Measurements from ENCODE around the gene ARHGEF7. TPM values are rescaled to one million over a fixed set of nuclear protein-coding genes. Genes with fewer than 3 reads are reported as not detected.

Gene ARHGEF7
- total RNA-seq, 2 donors from 2014 or later, result 117 to 152 TPM

DNA sequence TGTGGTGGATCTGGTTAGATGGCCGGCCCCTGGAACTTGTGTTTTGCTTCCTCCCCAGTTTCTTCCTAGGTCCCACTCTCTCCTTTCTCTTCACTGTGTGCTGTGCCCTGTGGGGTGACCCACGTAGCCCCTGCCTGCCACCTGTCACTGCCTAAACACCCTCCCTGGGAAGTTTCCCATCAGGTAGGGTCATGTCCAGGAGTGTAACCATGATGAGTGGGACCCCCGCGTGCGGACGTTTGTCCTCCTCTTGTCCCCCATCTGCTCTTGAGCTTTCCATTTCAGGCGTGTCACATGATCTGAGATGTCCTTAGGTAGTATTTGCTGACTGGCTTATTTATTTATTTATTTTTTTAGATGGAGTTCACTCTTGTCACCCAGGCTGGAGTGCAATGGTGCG lies 61.3 kb downstream of the ARHGEF7 start:
- DNase-seq (ENCODE audit: low spot score) (no peak), ATAC-seq (ENCODE audit: insufficient number of reproducible peaks, low FRiP score, low read depth) (no peak)
- H3K9me3 ChIP-seq, result no peaks in the 10 kb centered on the region
- H3K36me3 ChIP-seq, result no peaks in the 10 kb centered on the region
- peak overlapping the region; percentile 94 to 97 for H3K27ac ChIP-seq
- TF ChIP-seq, protein P1, sequence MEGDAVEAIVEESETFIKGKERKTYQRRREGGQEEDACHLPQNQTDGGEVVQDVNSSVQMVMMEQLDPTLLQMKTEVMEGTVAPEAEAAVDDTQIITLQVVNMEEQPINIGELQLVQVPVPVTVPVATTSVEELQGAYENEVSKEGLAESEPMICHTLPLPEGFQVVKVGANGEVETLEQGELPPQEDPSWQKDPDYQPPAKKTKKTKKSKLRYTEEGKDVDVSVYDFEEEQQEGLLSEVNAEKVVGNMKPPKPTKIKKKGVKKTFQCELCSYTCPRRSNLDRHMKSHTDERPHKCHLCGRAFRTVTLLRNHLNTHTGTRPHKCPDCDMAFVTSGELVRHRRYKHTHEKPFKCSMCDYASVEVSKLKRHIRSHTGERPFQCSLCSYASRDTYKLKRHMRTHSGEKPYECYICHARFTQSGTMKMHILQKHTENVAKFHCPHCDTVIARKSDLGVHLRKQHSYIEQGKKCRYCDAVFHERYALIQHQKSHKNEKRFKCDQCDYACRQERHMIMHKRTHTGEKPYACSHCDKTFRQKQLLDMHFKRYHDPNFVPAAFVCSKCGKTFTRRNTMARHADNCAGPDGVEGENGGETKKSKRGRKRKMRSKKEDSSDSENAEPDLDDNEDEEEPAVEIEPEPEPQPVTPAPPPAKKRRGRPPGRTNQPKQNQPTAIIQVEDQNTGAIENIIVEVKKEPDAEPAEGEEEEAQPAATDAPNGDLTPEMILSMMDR (IDR thresholded peaks at IDR 0.05), result no peak
- peaks cover 53 to 95% of the 10 kb centered on the region in 2 donors for H3K4me1 ChIP-seq (ENCODE audit: control insufficient read depth in 1 of 2, low read depth in 2 of 2)
- H3K4me3 ChIP-seq, result no peak overlapping the region
- H3K27me3 ChIP-seq (replicated peaks; ENCODE audit: insufficient read depth), result no peaks in the 10 kb centered on the region

DNA sequence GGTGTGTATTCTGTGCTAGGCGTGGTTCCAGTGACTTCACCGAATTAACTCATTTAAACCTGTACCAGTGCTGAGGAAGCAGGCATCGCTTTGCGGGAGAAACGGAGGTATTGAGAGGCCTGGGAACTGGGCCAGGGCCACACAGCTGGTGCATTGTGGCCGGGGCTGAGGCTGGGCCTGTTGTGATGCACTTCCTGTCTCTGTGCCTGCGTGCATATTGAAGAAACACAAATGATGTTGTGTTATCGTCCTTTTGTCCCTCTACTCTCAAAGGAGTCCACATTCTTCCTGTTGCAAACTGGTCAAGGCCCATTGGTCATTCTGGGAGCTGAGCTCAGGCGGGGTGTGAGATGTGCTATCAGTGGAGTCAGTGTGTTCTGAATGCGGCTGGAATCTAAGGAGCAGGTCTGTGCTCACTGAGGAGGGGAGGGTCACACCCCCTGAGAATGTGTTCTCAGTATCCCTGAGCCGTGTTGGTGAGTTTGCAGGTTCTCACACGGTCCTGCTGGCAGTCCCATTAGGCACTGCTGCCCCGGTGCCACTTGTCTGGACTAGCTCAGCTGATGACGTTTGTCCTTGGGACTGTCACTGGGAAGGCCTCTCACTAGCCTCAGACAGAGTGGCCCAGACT lies 62.1 kb downstream of the ARHGEF7 start:
- peaks cover 53 to 92% of the 10 kb centered on the region in 2 donors for H3K4me1 ChIP-seq (ENCODE audit: control insufficient read depth in 1 of 2, low read depth in 2 of 2)
- DNase-seq (ENCODE audit: low spot score) (no peak), ATAC-seq (ENCODE audit: insufficient number of reproducible peaks, low FRiP score, low read depth) (peak; percentile 14)
- H3K36me3 ChIP-seq, result no peaks in the 10 kb centered on the region
- H3K27me3 ChIP-seq (replicated peaks; ENCODE audit: insufficient read depth), result no peaks in the 10 kb centered on the region
- peak overlapping the region; percentile 94 to 97 for H3K27ac ChIP-seq
- H3K4me3 ChIP-seq, result no peak overlapping the region
- no peaks in the 10 kb centered on the region for H3K9me3 ChIP-seq
- TF ChIP-seq, protein P1 (IDR thresholded peaks at IDR 0.05), result no peak

DNA sequence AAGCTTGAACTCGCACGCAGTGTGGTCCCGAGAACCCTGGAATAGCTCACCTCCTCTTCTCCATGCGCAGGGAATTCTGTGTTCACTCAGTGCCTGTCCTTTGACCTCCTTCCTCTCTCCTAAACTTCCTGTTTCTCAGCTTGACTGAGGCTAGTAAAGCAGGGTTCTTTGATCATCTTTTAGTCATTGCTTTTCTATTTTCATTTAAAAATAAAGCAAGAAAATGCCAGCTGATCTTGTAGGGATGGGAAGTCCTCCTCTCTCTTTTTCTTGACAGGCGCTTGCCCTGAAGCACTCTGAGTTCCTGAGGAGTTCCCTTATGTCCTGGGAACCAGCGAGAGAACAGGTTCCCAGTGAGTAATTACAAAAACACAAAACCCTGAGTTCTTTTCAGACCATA lies 62.8 kb downstream of the ARHGEF7 start:
- no peak for DNase-seq (ENCODE audit: low spot score)
- ATAC-seq (ENCODE audit: insufficient number of reproducible peaks, low FRiP score, low read depth), result peak; percentile 82

DNA sequence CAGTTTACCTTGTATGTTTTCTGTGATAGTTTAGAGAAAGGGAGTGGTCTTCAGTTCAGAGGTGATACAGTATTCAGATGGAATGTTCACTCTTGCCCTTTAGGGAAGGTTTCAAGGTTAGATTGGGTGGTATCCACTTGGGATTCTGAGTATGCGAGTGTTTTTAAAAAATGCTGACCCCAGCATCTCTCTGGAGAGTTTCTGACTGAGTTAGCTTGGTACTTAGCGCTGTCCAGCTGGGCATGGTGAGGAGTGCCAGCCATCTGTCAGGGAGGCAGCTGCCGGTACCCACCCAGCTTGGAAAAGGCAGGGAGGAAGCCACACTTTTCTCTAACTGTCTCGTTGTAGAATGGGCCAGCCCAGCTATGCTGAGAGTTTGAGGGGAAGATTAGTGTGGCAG lies 63.3 kb downstream of the ARHGEF7 start:
- TF ChIP-seq, protein P1 (IDR thresholded peaks at IDR 0.05), result no peak
- Histone ChIP-seq H3K36me3 (no peaks in the 10 kb centered on the region), H3K27ac (peak overlapping the region; percentile 94 to 97), H3K4me3 (peak overlapping the region; percentile 49), H3K4me1 (ENCODE audit: control insufficient read depth in 1 of 2, low read depth in 2 of 2) (peaks cover 53 to 83% of the 10 kb centered on the region in 2 donors), H3K9me3 (no peaks in the 10 kb centered on the region), H3K27me3 (replicated peaks; ENCODE audit: insufficient read depth) (no peaks in the 10 kb centered on the region)
- DNase-seq (ENCODE audit: low spot score) (no peak), ATAC-seq (ENCODE audit: insufficient number of reproducible peaks, low FRiP score, low read depth) (peak; percentile 66)

More for the DNA sequence above, 62.8 kb downstream of the ARHGEF7 start:
- H3K4me3 ChIP-seq, result peak overlapping the region; percentile 49
- H3K9me3 ChIP-seq, result no peaks in the 10 kb centered on the region
- H3K27me3 ChIP-seq (replicated peaks; ENCODE audit: insufficient read depth), result no peaks in the 10 kb centered on the region
- peaks cover 53 to 84% of the 10 kb centered on the region in 2 donors for H3K4me1 ChIP-seq (ENCODE audit: control insufficient read depth in 1 of 2, low read depth in 2 of 2)
- TF ChIP-seq, protein P1 (IDR thresholded peaks at IDR 0.05), result no peak
- H3K27ac ChIP-seq, result peak overlapping the region; percentile 94 to 97
- H3K36me3 ChIP-seq, result no peaks in the 10 kb centered on the region

DNA sequence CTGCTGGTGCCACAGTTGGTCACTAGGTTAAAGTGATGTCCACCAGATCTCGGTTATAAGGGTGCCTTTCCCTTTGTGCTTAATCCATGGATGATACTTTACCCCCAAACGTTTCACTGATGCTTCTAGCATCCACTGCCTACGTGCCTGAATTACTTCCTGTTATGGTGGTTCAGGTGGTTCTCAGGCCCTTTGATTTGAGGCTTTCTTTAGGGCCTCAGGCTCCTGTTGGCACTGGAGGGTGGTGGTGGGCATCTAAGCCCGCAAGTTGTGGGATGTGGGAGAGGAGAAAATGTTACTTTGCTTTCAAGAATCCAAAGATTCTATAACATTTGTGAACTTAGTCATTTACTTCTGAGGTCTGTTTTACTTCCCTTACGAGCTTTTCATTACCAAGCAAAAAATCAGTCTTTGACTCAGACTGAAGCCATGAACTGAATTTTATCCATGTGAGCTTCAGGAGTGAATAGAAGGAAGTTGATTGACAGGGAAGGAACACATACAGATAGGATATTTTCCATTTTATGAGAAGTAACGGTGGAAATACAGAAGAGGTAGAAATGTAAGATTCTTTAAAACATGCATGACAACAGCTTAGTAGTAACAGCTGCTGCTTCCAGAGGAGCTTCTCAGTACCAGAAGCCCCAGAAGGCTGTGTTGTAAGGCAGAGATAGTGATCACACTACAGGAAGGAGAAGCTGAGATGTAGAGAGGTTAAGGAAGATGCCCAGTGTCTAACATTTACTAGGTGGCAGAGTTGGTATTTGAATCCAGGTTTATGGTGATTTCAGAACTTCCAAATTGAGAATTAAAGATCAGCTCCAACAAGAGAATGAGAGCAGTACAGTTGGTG lies 65.0 kb downstream of the ARHGEF7 start:
- DNase-seq (ENCODE audit: low spot score) (no peak), ATAC-seq (ENCODE audit: insufficient number of reproducible peaks, low FRiP score, low read depth) (no peak)
- TF ChIP-seq, protein P1 (IDR thresholded peaks at IDR 0.05), result no peak
- Histone ChIP-seq H3K4me1 (ENCODE audit: control insufficient read depth in 1 of 2, low read depth in 2 of 2) (peaks cover 53 to 85% of the 10 kb centered on the region in 2 donors), H3K27ac (peak overlapping the region; percentile 94 to 97), H3K9me3 (no peaks in the 10 kb centered on the region), H3K4me3 (no peak overlapping the region), H3K36me3 (no peaks in the 10 kb centered on the region), H3K27me3 (replicated peaks; ENCODE audit: insufficient read depth) (no peaks in the 10 kb centered on the region)

Data from thoracic aorta (tissue), 2 donors.